ENCODE results near the gene KIF20B. TPM values are rescaled to one million over a fixed set of nuclear protein-coding genes. Genes with fewer than 3 reads are reported as not detected.

KIF20B gene
- total RNA-seq, 4 donors from 2014 or later = 4.9 to 16.5 (median 6.5) TPM

- H3K36me3 ChIP-seq = no peaks in the 10 kb centered on the region
- no peak overlapping the region for H3K4me3 ChIP-seq
- H3K4me1 ChIP-seq = no peaks in the 10 kb centered on the region
- DNase-seq = no peak
- H3K9me3 ChIP-seq = no peaks in the 10 kb centered on the region
- TF ChIP-seq POLR2A (IDR thresholded peaks at IDR 0.05) (no peak), CTCF (IDR thresholded peaks at IDR 0.05) (no peak)
- no peak overlapping the region for H3K27ac ChIP-seq
- H3K27me3 ChIP-seq = no peaks in the 10 kb centered on the region
Observed at GRCh38 chr10:89665302-89665701, 36.1 kb upstream of the KIF20B start.

- TF ChIP-seq POLR2A (IDR thresholded peaks at IDR 0.05) (no peak), CTCF (IDR thresholded peaks at IDR 0.05) (no peak)
- Histone ChIP-seq H3K27me3 (no peaks in the 10 kb centered on the region), H3K4me1 (no peaks in the 10 kb centered on the region), H3K9me3 (no peaks in the 10 kb centered on the region), H3K27ac (no peak overlapping the region), H3K4me3 (no peak overlapping the region), H3K36me3 (no peaks in the 10 kb centered on the region)
- DNase-seq = no peak
Observed at GRCh38 chr10:89666138-89666537, 35.3 kb upstream of the KIF20B start.

- peak in 2 of 3 donors; percentile 50 to 57 for DNase-seq
- TF ChIP-seq POLR2A (IDR thresholded peaks at IDR 0.05) = peak in 1 of 2 donors; percentile 43
- no peak for TF ChIP-seq CTCF (IDR thresholded peaks at IDR 0.05)
- no peaks in the 10 kb centered on the region for H3K4me1 ChIP-seq
- peak overlapping the region in 1 of 4 donors; percentile 16 for H3K4me3 ChIP-seq
- peak overlapping the region in 2 of 4 donors; percentile 67 to 78 for H3K27ac ChIP-seq
- H3K36me3 ChIP-seq = no peaks in the 10 kb centered on the region
- no peaks in the 10 kb centered on the region for H3K27me3 ChIP-seq
- no peaks in the 10 kb centered on the region for H3K9me3 ChIP-seq
Observed at GRCh38 chr10:89668386-89669071, 32.9 kb upstream of the KIF20B start.

GRCh38 chr10:89669985-89670384 lies 31.4 kb upstream of the KIF20B start:
- DNase-seq = no peak
- Histone ChIP-seq H3K27me3 (no peaks in the 10 kb centered on the region), H3K4me3 (no peak overlapping the region), H3K27ac (no peak overlapping the region), H3K36me3 (no peaks in the 10 kb centered on the region), H3K4me1 (no peaks in the 10 kb centered on the region), H3K9me3 (no peaks in the 10 kb centered on the region)
- TF ChIP-seq CTCF (IDR thresholded peaks at IDR 0.05) (no peak), POLR2A (IDR thresholded peaks at IDR 0.05) (no peak)

GRCh38 chr10:89670926-89671325 lies 30.5 kb upstream of the KIF20B start:
- DNase-seq = no peak
- no peaks in the 10 kb centered on the region for H3K36me3 ChIP-seq
- no peaks in the 10 kb centered on the region for H3K27me3 ChIP-seq
- no peak for TF ChIP-seq POLR2A (IDR thresholded peaks at IDR 0.05)
- no peaks in the 10 kb centered on the region for H3K9me3 ChIP-seq
- no peak overlapping the region for H3K4me3 ChIP-seq
- H3K4me1 ChIP-seq = no peaks in the 10 kb centered on the region
- H3K27ac ChIP-seq = no peak overlapping the region

- no peaks in the 10 kb centered on the region for H3K27me3 ChIP-seq
Observed at GRCh38 chr10:89677341-89677740, 24.0 kb upstream of the KIF20B start.

More at GRCh38 chr10:89677341-89677740, 24.0 kb upstream of the KIF20B start:
- DNase-seq = no peak
- H3K4me1 ChIP-seq = no peaks in the 10 kb centered on the region
- no peaks in the 10 kb centered on the region for H3K36me3 ChIP-seq
- TF ChIP-seq CTCF (IDR thresholded peaks at IDR 0.05) (no peak), POLR2A (IDR thresholded peaks at IDR 0.05) (no peak)
- H3K9me3 ChIP-seq = no peaks in the 10 kb centered on the region
- H3K4me3 ChIP-seq = no peak overlapping the region
- no peak overlapping the region for H3K27ac ChIP-seq

Measured in Peyer's patch (tissue), 4 donors.